Rectal smooth muscle tissue (tissue), 1 donor: Measurements from ENCODE around the gene CLDN22.

Experiments
- H3K27ac ChIP-seq: one replicate; pipeline ENCODE4 v1.7.0; 2013; ENCODE audit warnings: low read depth, low read length, inconsistent platforms
- H3K27me3 ChIP-seq: one replicate; pipeline ENCODE4 v1.7.0; 2013; ENCODE audit warnings: low read length; ENCODE audit not compliant: control insufficient read depth, insufficient read depth
- H3K36me3 ChIP-seq: one replicate; pipeline ENCODE4 v1.7.0; 2013; ENCODE audit warnings: low read length; ENCODE audit not compliant: control insufficient read depth, insufficient read depth
- H3K4me1 ChIP-seq: one replicate; pipeline ENCODE4 v1.7.0; 2013; ENCODE audit warnings: low read length; ENCODE audit not compliant: control insufficient read depth, insufficient read depth
- H3K4me3 ChIP-seq: one replicate; pipeline ENCODE4 v1.7.0; 2013; ENCODE audit warnings: low read length
- H3K9ac ChIP-seq: one replicate; pipeline ENCODE4 v1.7.0; 2013; ENCODE audit warnings: low read length

Gene CLDN22

GRCh38 chr4:183304538-183304937, 15.5 kb downstream of the CLDN22 start:
- Histone ChIP-seq H3K27ac (no peak overlapping the region), H3K36me3 (no peaks in the 10 kb centered on the region), H3K4me3 (no peak overlapping the region), H3K4me1 (no peaks in the 10 kb centered on the region), H3K9ac (no peak overlapping the region), H3K27me3 (no peaks in the 10 kb centered on the region)

- Histone ChIP-seq H3K4me1 (no peaks in the 10 kb centered on the region), H3K9ac (no peak overlapping the region), H3K36me3 (no peaks in the 10 kb centered on the region), H3K27me3 (no peaks in the 10 kb centered on the region), H3K4me3 (no peak overlapping the region), H3K27ac (no peak overlapping the region)
Measured at GRCh38 chr4:183304067-183304466, 16.0 kb downstream of the CLDN22 start.

GRCh38 chr4:183303301-183303700, 16.8 kb downstream of the CLDN22 start:
- no peaks in the 10 kb centered on the region for H3K4me1 ChIP-seq
- no peaks in the 10 kb centered on the region for H3K27me3 ChIP-seq
- H3K36me3 ChIP-seq: no peaks in the 10 kb centered on the region
- no peak overlapping the region for H3K4me3 ChIP-seq
- no peak overlapping the region for H3K27ac ChIP-seq
- H3K9ac ChIP-seq: no peak overlapping the region

- Histone ChIP-seq H3K9ac (no peak overlapping the region), H3K4me1 (no peaks in the 10 kb centered on the region), H3K36me3 (no peaks in the 10 kb centered on the region), H3K27me3 (no peaks in the 10 kb centered on the region), H3K27ac (no peak overlapping the region), H3K4me3 (no peak overlapping the region)
Measured at GRCh38 chr4:183300655-183301054, 19.4 kb downstream of the CLDN22 start.

GRCh38 chr4:183300070-183300469, 20.0 kb downstream of the CLDN22 start:
- Histone ChIP-seq H3K4me3 (no peak overlapping the region), H3K27ac (no peak overlapping the region), H3K4me1 (no peaks in the 10 kb centered on the region), H3K27me3 (no peaks in the 10 kb centered on the region), H3K36me3 (peaks cover 5% of the 10 kb centered on the region), H3K9ac (no peak overlapping the region)

- Histone ChIP-seq H3K36me3 (peaks cover 6% of the 10 kb centered on the region), H3K4me3 (no peak overlapping the region), H3K27me3 (no peaks in the 10 kb centered on the region), H3K27ac (no peak overlapping the region), H3K9ac (no peak overlapping the region), H3K4me1 (no peaks in the 10 kb centered on the region)
Measured at GRCh38 chr4:183299464-183299863, 20.6 kb downstream of the CLDN22 start.

- no peaks in the 10 kb centered on the region for H3K4me1 ChIP-seq
- no peak overlapping the region for H3K9ac ChIP-seq
- H3K27ac ChIP-seq: no peak overlapping the region
- no peaks in the 10 kb centered on the region for H3K27me3 ChIP-seq
- H3K4me3 ChIP-seq: no peak overlapping the region
- peaks cover 6% of the 10 kb centered on the region for H3K36me3 ChIP-seq
Measured at GRCh38 chr4:183297675-183298074, 22.4 kb downstream of the CLDN22 start.

GRCh38 chr4:183295711-183296110, 24.4 kb downstream of the CLDN22 start:
- H3K4me3 ChIP-seq: no peak overlapping the region
- no peak overlapping the region for H3K9ac ChIP-seq
- peaks cover 6% of the 10 kb centered on the region for H3K36me3 ChIP-seq
- H3K4me1 ChIP-seq: no peaks in the 10 kb centered on the region
- H3K27ac ChIP-seq: no peak overlapping the region
- no peaks in the 10 kb centered on the region for H3K27me3 ChIP-seq

- H3K27ac ChIP-seq: no peak overlapping the region
- H3K4me1 ChIP-seq: no peaks in the 10 kb centered on the region
- peaks cover 9% of the 10 kb centered on the region for H3K36me3 ChIP-seq
- no peak overlapping the region for H3K9ac ChIP-seq
- no peaks in the 10 kb centered on the region for H3K27me3 ChIP-seq
- H3K4me3 ChIP-seq: no peak overlapping the region
Measured at GRCh38 chr4:183291070-183291469, 29.0 kb downstream of the CLDN22 start.

- H3K4me3 ChIP-seq: no peak overlapping the region
- no peak overlapping the region for H3K9ac ChIP-seq
- H3K27me3 ChIP-seq: no peaks in the 10 kb centered on the region
- H3K36me3 ChIP-seq: peaks cover 3% of the 10 kb centered on the region
- no peak overlapping the region for H3K27ac ChIP-seq
- no peaks in the 10 kb centered on the region for H3K4me1 ChIP-seq
Measured at GRCh38 chr4:183289688-183290087, 30.4 kb downstream of the CLDN22 start.

- H3K9ac ChIP-seq: no peak overlapping the region
- peaks cover 3% of the 10 kb centered on the region for H3K36me3 ChIP-seq
- H3K27ac ChIP-seq: no peak overlapping the region
- no peaks in the 10 kb centered on the region for H3K27me3 ChIP-seq
- H3K4me3 ChIP-seq: no peak overlapping the region
- H3K4me1 ChIP-seq: no peaks in the 10 kb centered on the region
Measured at GRCh38 chr4:183288955-183289354, 31.1 kb downstream of the CLDN22 start.

GRCh38 chr4:183287677-183288076, 32.4 kb downstream of the CLDN22 start:
- no peaks in the 10 kb centered on the region for H3K27me3 ChIP-seq
- H3K27ac ChIP-seq: no peak overlapping the region
- H3K4me3 ChIP-seq: no peak overlapping the region
- H3K36me3 ChIP-seq: peaks cover 3% of the 10 kb centered on the region
- no peaks in the 10 kb centered on the region for H3K4me1 ChIP-seq
- H3K9ac ChIP-seq: no peak overlapping the region

GRCh38 chr4:183287309-183287659, 32.8 kb downstream of the CLDN22 start:
- Histone ChIP-seq H3K27ac (no peak overlapping the region), H3K27me3 (no peaks in the 10 kb centered on the region), H3K4me1 (no peaks in the 10 kb centered on the region), H3K9ac (no peak overlapping the region), H3K36me3 (peaks cover 3% of the 10 kb centered on the region), H3K4me3 (no peak overlapping the region)
